GM21576 (cell line): ENCODE measurements around the gene SP3.

ENCODE experiments used
- ATAC-seq: cut with Tn5 transposase; IDR thresholded peaks from one replicate; pipeline ENCODE4 v1.9.1; 2021; ENCODE audit warnings: mild to moderate bottlenecking, moderate library complexity; ENCODE audit not compliant: unreplicated experiment

SP3 gene

GRCh38 chr2:173968551-173968950 is 3.4 kb upstream of the SP3 start:
- no peak for ATAC-seq

- no peak for ATAC-seq
These were observed 1.3 kb upstream of the SP3 start for GRCh38 chr2:173966274-173967098.

- ATAC-seq: no peak
These were observed 405 bp downstream of the SP3 start for GRCh38 chr2:173964565-173965371.

GRCh38 chr2:173963817-173964564 is 1.2 kb downstream of the SP3 start:
- ATAC-seq: peak; percentile 53

GRCh38 chr2:173963323-173963816 is 1.8 kb downstream of the SP3 start:
- ATAC-seq: peak; percentile 20

GRCh38 chr2:173962583-173963110 is 2.5 kb downstream of the SP3 start:
- no peak for ATAC-seq

- no peak for ATAC-seq
These were observed 3.1 kb downstream of the SP3 start for GRCh38 chr2:173962031-173962430.

- ATAC-seq: no peak
These were observed 3.8 kb downstream of the SP3 start for GRCh38 chr2:173961346-173961705.

GRCh38 chr2:173959909-173960308 is 5.3 kb downstream of the SP3 start:
- ATAC-seq: no peak

GRCh38 chr2:173959358-173959884 is 5.8 kb downstream of the SP3 start:
- ATAC-seq: no peak

GRCh38 chr2:173958198-173958846 is 6.9 kb downstream of the SP3 start:
- ATAC-seq: no peak

- ATAC-seq: no peak
These were observed 7.7 kb downstream of the SP3 start for GRCh38 chr2:173957517-173957916.

- ATAC-seq: no peak
These were observed 8.7 kb downstream of the SP3 start for GRCh38 chr2:173956454-173956853.

GRCh38 chr2:173955867-173956266 is 9.3 kb downstream of the SP3 start:
- ATAC-seq: no peak

GRCh38 chr2:173955004-173955403 is 10.2 kb downstream of the SP3 start:
- no peak for ATAC-seq

- no peak for ATAC-seq
These were observed 12.1 kb downstream of the SP3 start for GRCh38 chr2:173953047-173953424.

GRCh38 chr2:173952267-173953046 is 12.7 kb downstream of the SP3 start:
- no peak for ATAC-seq

- ATAC-seq: no peak
These were observed 16.3 kb downstream of the SP3 start for GRCh38 chr2:173948842-173949241.

- no peak for ATAC-seq
These were observed 17.0 kb downstream of the SP3 start for GRCh38 chr2:173948198-173948597.

GRCh38 chr2:173947131-173947530 is 18.0 kb downstream of the SP3 start:
- no peak for ATAC-seq
